Transverse colon (tissue), 4 donors: ENCODE results near the gene USP20. TPM values are rescaled to one million over a fixed set of nuclear protein-coding genes. Genes with fewer than 3 reads are reported as not detected.

Source experiments
- DNase-seq: peaks from one replicate; pipeline ENCODE4 v3.0.0-alpha.2; 2019
- H3K27ac ChIP-seq, 4 donors: fragments of 200-600 bp; sonication (generic); 2 replicates each; pipeline ENCODE4 v1.5.1; 2016 to 2018; ENCODE audit warnings: inconsistent platforms in 4 of 4
- H3K27me3 ChIP-seq: fragments of 200-600 bp; sonication (generic); 2 replicates; pipeline ENCODE4 v1.5.1; 2017; ENCODE audit warnings: inconsistent platforms
- H3K36me3 ChIP-seq, 4 donors: fragments of 200-600 bp; sonication (generic); 2 replicates each; pipeline ENCODE4 v1.5.1; 2017 to 2019; ENCODE audit warnings: inconsistent platforms in 4 of 4
- H3K4me1 ChIP-seq, 4 donors: fragments of 200-600 bp; sonication (generic); 2 replicates each; pipeline ENCODE4 v1.5.1; 2017 to 2020; ENCODE audit warnings: inconsistent platforms in 4 of 4
- H3K4me3 ChIP-seq, 4 donors: fragments of 200-600 bp; sonication (generic); 1 replicate in 1 of 4; 2 replicates in 3 of 4; pipeline versions ENCODE4 v1.5.1 to v1.6.1; 2017 to 2019; ENCODE audit warnings: inconsistent platforms in 4 of 4
- H3K9me3 ChIP-seq, 2 donors: fragments of 200-600 bp; sonication (generic); 2 replicates each; pipeline ENCODE4 v1.5.1; 2017 to 2019; ENCODE audit warnings: inconsistent platforms in 2 of 2
- CTCF ChIP-seq, 5 experiments: fragments of 200-600 bp in 3 of 5; fragments of 450-650 bp in 2 of 5; sonication (generic) in 3 of 5; IDR thresholded peaks; 1 replicate in 2 of 5; 2 replicates in 3 of 5; pipeline ENCODE4 v1.5.1; 2016 to 2017; ENCODE audit warnings: antibody characterized with exemption in 5 of 5, inconsistent platforms in 3 of 5, mild to moderate bottlenecking in 2 of 5, moderate library complexity in 1 of 5
- EP300 ChIP-seq: sonication (generic); formaldehyde crosslinking; IDR thresholded peaks from one replicate; pipeline ENCODE4 v1.6.1; 2017; ENCODE audit warnings: antibody characterized with exemption, low read depth
- POLR2A ChIP-seq: fragments of 450-650 bp; IDR thresholded peaks from one replicate; pipeline ENCODE4 v1.6.1; 2016; ENCODE audit warnings: antibody characterized with exemption, mild to moderate bottlenecking, moderate library complexity
- POLR2AphosphoS5 ChIP-seq, 3 donors: sonication (generic); formaldehyde crosslinking; IDR thresholded peaks; one replicate each; pipeline ENCODE4 v1.6.1; 2016; ENCODE audit warnings: antibody characterized with exemption in 3 of 3
- WGBS, 2 donors: methylation state at CpG; one replicate each; pipeline ENCODE4 v1.1.5; 2018; ENCODE audit warnings: low coverage in 1 of 2; 5-methylcytosine and 5-hydroxymethylcytosine counted together
- in situ Hi-C, 4 donors: fragments of 200-750 bp; cut with MboI; loops; one replicate each; pipeline versions ENCODE4 v1.15.0 to v1.15.1; 2017; ENCODE audit warnings: low sequenced_read_pairs in 3 of 4, low pct_ligation_motif_present in 1 of 4, low pct_unique_long_range_greater_than_20kb in 1 of 4
- intact Hi-C: fragments of 100-400 bp; cut with DNase I; formaldehyde crosslinking; loops from one replicate; pipeline ENCODE4 v1.15.1; 2023; ENCODE audit warnings: low total_unique reads
- total RNA-seq, 4 donors: library from RNA; depleted of rRNA; stranded (reverse); fragments of >200 nt; gene quantifications; one replicate each; pipeline ENCODE4 v1.1.0, GENCODE V29; 2016

USP20 gene
- total RNA-seq, 4 donors from 2014 or later, result 18.3 to 40.0 (median 25.3) TPM

- in situ Hi-C loops, result loop anchor here in 3 of 4 donors (25.0 kb wide), 2 partner anchors 151 to 351 kb away; partner anchors contain the start of gene FNBP1 (in 2 of the 3)
- intact Hi-C loops, result loop anchor here (10.0 kb wide), 1 partner anchor 348 kb away; no protein-coding TSS in a partner anchor
These were observed 51.2 kb downstream of the USP20 start for GRCh38 chr9:129886226-129887174.

GRCh38 chr9:129887334-129888292 is 52.4 kb downstream of the USP20 start:
- in situ Hi-C loops, result loop anchor here in 3 of 4 donors (25.0 kb wide), 2 partner anchors 150 to 350 kb away; partner anchors contain the start of gene FNBP1 (in 2 of the 3)
- peak; percentile 45 for DNase-seq

More at GRCh38 chr9:129886226-129887174, 51.2 kb downstream of the USP20 start:
- 55 to 68% methylated on average over 7 to 18 of the region's 20 CpGs for WGBS, 2 donors
- Histone ChIP-seq H3K36me3 (no peaks in the 10 kb centered on the region), H3K4me3 (peak overlapping the region in 3 of 4 donors; percentile 23 to 53 (median 25)), H3K9me3 (no peaks in the 10 kb centered on the region), H3K4me1 (peaks cover 23 to 67% (median 42%) of the 10 kb centered on the region in 4 donors), H3K27ac (peak overlapping the region; percentile 85 to 90 (median 87)), H3K27me3 (no peaks in the 10 kb centered on the region)
- DNase-seq, result peak; percentile 52
- TF ChIP-seq CTCF (IDR thresholded peaks at IDR 0.05) (no peak), EP300 (no peak), POLR2AphosphoS5 (IDR thresholded peaks at IDR 0.05) (peak in 1 of 3 donors; percentile 21), POLR2A (no peak)

GRCh38 chr9:129888293-129889121 is 53.2 kb downstream of the USP20 start:
- H3K4me3 ChIP-seq, result no peak overlapping the region
- in situ Hi-C loops, result loop anchor here in 3 of 4 donors (25.0 kb wide), 2 partner anchors 149 to 349 kb away; partner anchors contain the start of gene FNBP1 (in 2 of the 3)
- no peaks in the 10 kb centered on the region for H3K36me3 ChIP-seq
- peaks cover 23 to 83% (median 56%) of the 10 kb centered on the region in 4 donors for H3K4me1 ChIP-seq
- H3K27ac ChIP-seq, result peak overlapping the region; percentile 85 to 90 (median 87)
- intact Hi-C loops, result loop anchor here (10.0 kb wide), 1 partner anchor 346 kb away; no protein-coding TSS in a partner anchor
- no peaks in the 10 kb centered on the region for H3K9me3 ChIP-seq
- 60 to 73% methylated on average over 8 to 29 of the region's 29 CpGs for WGBS, 2 donors
- peak; percentile 84 for DNase-seq
- no peaks in the 10 kb centered on the region for H3K27me3 ChIP-seq
- TF ChIP-seq CTCF (IDR thresholded peaks at IDR 0.05), result no peak
- TF ChIP-seq POLR2AphosphoS5 (IDR thresholded peaks at IDR 0.05), result peak in 2 of 3 donors; percentile 23 to 67
- TF ChIP-seq POLR2A, result peak; percentile 61

More at GRCh38 chr9:129887334-129888292, 52.4 kb downstream of the USP20 start:
- H3K36me3 ChIP-seq, result no peaks in the 10 kb centered on the region
- peak overlapping the region; percentile 85 to 90 (median 87) for H3K27ac ChIP-seq
- no peak overlapping the region for H3K4me3 ChIP-seq
- WGBS, 2 donors, result 52 to 75% methylated on average over 15 to 27 of the region's 27 CpGs
- H3K27me3 ChIP-seq, result no peaks in the 10 kb centered on the region
- intact Hi-C loops, result loop anchor here (10.0 kb wide), 1 partner anchor 347 kb away; no protein-coding TSS in a partner anchor
- peaks cover 23 to 78% (median 51%) of the 10 kb centered on the region in 4 donors for H3K4me1 ChIP-seq
- H3K9me3 ChIP-seq, result no peaks in the 10 kb centered on the region
- no peak for TF ChIP-seq CTCF (IDR thresholded peaks at IDR 0.05)
- peak; percentile 31 for TF ChIP-seq POLR2A
- peak in 1 of 3 donors; percentile 39 for TF ChIP-seq POLR2AphosphoS5 (IDR thresholded peaks at IDR 0.05)
- TF ChIP-seq EP300, result no peak
